Activated CD8-positive, alpha-beta memory T cell treated with anti-CD3 and anti-CD28 coated beads for 24 hours (primary cell): ENCODE data around the gene RMC1.
A peak's percentile ranks its signal among the peaks of the same experiment; 100 is the strongest.
"Not testable (repeated sequence)": the region's sequence is repeated elsewhere in the genome, so short reads cannot be mapped to it uniquely, and the experiment has no call there.

Experiments used
- DNase-seq: peaks from one replicate; pipeline ENCODE4 v3.0.0-alpha.2; 2020

RMC1 gene

GRCh38 chr18:23498877-23499276 lies 4.4 kb upstream of the RMC1 start:
- DNase-seq: peak; percentile 79

- DNase-seq: no peak
Measured at GRCh38 chr18:23499291-23499781, 4.0 kb upstream of the RMC1 start.

- DNase-seq: no peak
Measured at GRCh38 chr18:23501626-23502025, 1.7 kb upstream of the RMC1 start.

- no peak for DNase-seq
Measured at GRCh38 chr18:23502516-23503037, 734 bp upstream of the RMC1 start.

GRCh38 chr18:23503963-23504344 lies 643 bp downstream of the RMC1 start:
- DNase-seq: no peak

- no peak for DNase-seq
Measured at GRCh38 chr18:23504720-23505119, 1.4 kb downstream of the RMC1 start.

GRCh38 chr18:23506393-23506792 lies 3.1 kb downstream of the RMC1 start:
- DNase-seq: peak; percentile 13

- not testable (repeated sequence) for DNase-seq
Measured at GRCh38 chr18:23510923-23511322, 7.6 kb downstream of the RMC1 start.

GRCh38 chr18:23512216-23512615 lies 8.9 kb downstream of the RMC1 start:
- not testable (repeated sequence) for DNase-seq

GRCh38 chr18:23512641-23513040 lies 9.3 kb downstream of the RMC1 start:
- no peak for DNase-seq

GRCh38 chr18:23515911-23516546 lies 12.7 kb downstream of the RMC1 start:
- DNase-seq: peak; percentile 83

- DNase-seq: no peak
Measured at GRCh38 chr18:23519734-23520133, 16.4 kb downstream of the RMC1 start.

GRCh38 chr18:23521271-23521670 lies 18.0 kb downstream of the RMC1 start:
- no peak for DNase-seq

GRCh38 chr18:23521907-23522306 lies 18.6 kb downstream of the RMC1 start:
- no peak for DNase-seq

- no peak for DNase-seq
Measured at GRCh38 chr18:23523429-23524212, 20.3 kb downstream of the RMC1 start.

GRCh38 chr18:23524213-23524707 lies 20.9 kb downstream of the RMC1 start:
- DNase-seq: no peak

GRCh38 chr18:23526501-23527063 lies 23.3 kb downstream of the RMC1 start:
- no peak for DNase-seq

GRCh38 chr18:23528580-23529472 lies 25.5 kb downstream of the RMC1 start:
- no peak for DNase-seq

- DNase-seq: no peak
Measured at GRCh38 chr18:23529604-23530003, 26.3 kb downstream of the RMC1 start.

GRCh38 chr18:23530195-23530594 lies 26.9 kb downstream of the RMC1 start:
- DNase-seq: no peak

- no peak for DNase-seq
Measured at GRCh38 chr18:23531912-23532311, 28.6 kb downstream of the RMC1 start.

- DNase-seq: no peak
Measured at GRCh38 chr18:23532848-23533247, 29.5 kb downstream of the RMC1 start.

GRCh38 chr18:23534276-23534675 lies 31.0 kb downstream of the RMC1 start:
- DNase-seq: no peak
